GM23338 (cell line): ENCODE data around the gene CALCOCO1. TPM values are rescaled to one million over a fixed set of nuclear protein-coding genes. Genes with fewer than 3 reads are reported as not detected.

Experiments
- ATAC-seq: fragments of 200-7000 bp; cut with Tn5 transposase; 3 replicates; pipeline ENCODE4 v1.9.1; 2020
- DNase-seq: peaks from one replicate; pipeline ENCODE4 v3.0.0-alpha.2; 2015; ENCODE audit warnings: low spot score
- H2AFZ ChIP-seq: fragments of 200-600 bp; sonication (generic); 2 replicates; pipeline ENCODE4 v1.8.0; 2016; ENCODE audit warnings: antibody characterized with exemption, mild to moderate bottlenecking, moderate library complexity
- H3F3A ChIP-seq: fragments of 200-600 bp; sonication (generic); replicated peaks from 2 replicates; pipeline ENCODE4 v1.8.0; 2017; ENCODE audit warnings: antibody characterized with exemption, mixed run types, low read depth
- H3K27ac ChIP-seq: fragments of 200-600 bp; sonication (generic); 2 replicates; pipeline ENCODE4 v1.6.1; 2016; ENCODE audit warnings: low read depth
- H3K27me3 ChIP-seq: fragments of 200-600 bp; sonication (generic); 2 replicates; pipeline ENCODE4 v1.8.0; 2016; ENCODE audit warnings: mild to moderate bottlenecking, mixed run types, moderate library complexity; ENCODE audit not compliant: insufficient read depth
- H3K36me3 ChIP-seq: fragments of 200-600 bp; sonication (generic); 2 replicates; pipeline ENCODE4 v1.8.0; 2016; ENCODE audit warnings: mild to moderate bottlenecking; ENCODE audit not compliant: insufficient read depth
- H3K4me1 ChIP-seq: fragments of 200-600 bp; sonication (generic); 2 replicates; pipeline ENCODE4 v1.8.0; 2016; ENCODE audit warnings: mild to moderate bottlenecking, moderate library complexity; ENCODE audit not compliant: insufficient read depth
- H3K4me2 ChIP-seq: fragments of 200-600 bp; sonication (generic); 2 replicates; pipeline ENCODE4 v1.7.1; 2017; ENCODE audit warnings: mixed run types
- H3K4me3 ChIP-seq: fragments of 200-600 bp; sonication (generic); 2 replicates; pipeline ENCODE4 v1.6.1; 2016; ENCODE audit warnings: mixed run types
- H3K79me2 ChIP-seq: fragments of 200-600 bp; sonication (generic); replicated peaks from 2 replicates; pipeline ENCODE4 v1.8.0; 2017; ENCODE audit warnings: mild to moderate bottlenecking; ENCODE audit not compliant: insufficient read depth
- H3K9me2 ChIP-seq: fragments of 200-600 bp; sonication (generic); 2 replicates; pipeline ENCODE4 v1.8.0; 2017; ENCODE audit not compliant: insufficient read depth
- H4K20me1 ChIP-seq: fragments of 200-600 bp; sonication (generic); replicated peaks from 2 replicates; pipeline ENCODE4 v1.8.0; 2017; ENCODE audit warnings: mild to moderate bottlenecking; ENCODE audit not compliant: insufficient read depth
- H3K27ac Mint-ChIP-seq: 2 replicates; pipeline ENCODE4 v1.8.0; 2020; ENCODE audit warnings: inconsistent platforms, mild to moderate bottlenecking, moderate library complexity, mixed read lengths
- H3K27me3 Mint-ChIP-seq: 3 replicates; pipeline ENCODE4 v1.8.0; 2022; ENCODE audit warnings: low read depth, mild to moderate bottlenecking, moderate library complexity, mixed read lengths, inconsistent platforms; ENCODE audit not compliant: insufficient read depth, poor library complexity
- H3K36me3 Mint-ChIP-seq: 3 replicates; pipeline ENCODE4 v1.8.0; 2021; ENCODE audit warnings: low read depth, mild to moderate bottlenecking, inconsistent platforms, moderate library complexity, mixed read lengths
- H3K4me1 Mint-ChIP-seq: 3 replicates; pipeline ENCODE4 v1.8.0; 2020; ENCODE audit warnings: mild to moderate bottlenecking, inconsistent platforms, mixed read lengths
- H3K4me3 Mint-ChIP-seq: 3 replicates; pipeline ENCODE4 v1.8.0; 2021; ENCODE audit warnings: moderate library complexity, mild to moderate bottlenecking, inconsistent platforms, mixed read lengths
- H3K9me3 Mint-ChIP-seq: 3 replicates; pipeline ENCODE4 v1.8.0; 2020; ENCODE audit warnings: moderate library complexity, mild to moderate bottlenecking, inconsistent platforms, mixed read lengths
- EZH2phosphoT487 ChIP-seq: fragments of 200-600 bp; sonication (generic); IDR thresholded peaks from one replicate; pipeline ENCODE4 v1.8.1; 2018; ENCODE audit warnings: antibody characterized with exemption; ENCODE audit not compliant: unreplicated experiment
- ZNF462 ChIP-seq: fragments of 250-450 bp; sonication (Bioruptor Pico); IDR thresholded peaks from 2 replicates; pipeline ENCODE4 v1.5.0; 2020; ENCODE audit warnings: mild to moderate bottlenecking, moderate library complexity
- polyA plus RNA-seq: library from polyadenylated mRNA; unstranded; fragments of >200 nt; fragmentation: Nextera tagmentation; extraction: Ambion mirVana; gene quantifications from 2 replicates; pipeline ENCODE4 v1.2.1, GENCODE V29; 2016
- total RNA-seq: library from RNA; depleted of rRNA; stranded (reverse); fragments of >200 nt; shearing (Covaris generic); gene quantifications from 2 replicates; pipeline ENCODE4 v1.2.3, GENCODE V29; 2014

Gene CALCOCO1
- total and polyA plus RNA-seq, 2 experiments from 2014 or later: 6.5 to 20.4 TPM

GRCh38 chr12:53670308-53670707 is 56.9 kb downstream of the CALCOCO1 start:
- Mint-ChIP-seq H3K36me3 (peaks cover 85% of the 10 kb centered on the region), H3K4me1 (peaks cover 9% of the 10 kb centered on the region; the same call in 2 of the 3 replicates), H3K27me3 (no peaks in the 10 kb centered on the region), H3K27ac (no peak overlapping the region), H3K4me3 (no peak overlapping the region), H3K9me3 (no peaks in the 10 kb centered on the region)
- H3K4me2 ChIP-seq: no peak overlapping the region
- no peak overlapping the region for H2AFZ ChIP-seq
- peaks cover 22% of the 10 kb centered on the region for H3F3A ChIP-seq
- ATAC-seq (no peak), DNase-seq (no peak)
- no peaks in the 10 kb centered on the region for H3K9me2 ChIP-seq
- no peak overlapping the region for H3K27ac ChIP-seq
- no peak overlapping the region for H3K4me3 ChIP-seq
- TF ChIP-seq EZH2phosphoT487: peak; percentile 29
- no peak for TF ChIP-seq ZNF462 (CRISPR knock-in tag)
- no peaks in the 10 kb centered on the region for H3K27me3 ChIP-seq
- H3K36me3 ChIP-seq: peaks cover 65% of the 10 kb centered on the region
- peaks cover 9% of the 10 kb centered on the region for H3K4me1 ChIP-seq
- H4K20me1 ChIP-seq: peaks cover 21% of the 10 kb centered on the region
- peaks cover 37% of the 10 kb centered on the region for H3K79me2 ChIP-seq

GRCh38 chr12:53667080-53667479 is 60.2 kb downstream of the CALCOCO1 start:
- H3K4me2 ChIP-seq: no peak overlapping the region
- TF ChIP-seq ZNF462 (CRISPR knock-in tag): no peak
- no peak overlapping the region for H3K4me3 ChIP-seq
- DNase-seq (no peak), ATAC-seq (no peak)
- no peak overlapping the region for H3K27ac ChIP-seq
- no peak overlapping the region for H2AFZ ChIP-seq
- H3K79me2 ChIP-seq: peaks cover 5% of the 10 kb centered on the region; the same call in 1 of the 2 replicates
- H3K27ac Mint-ChIP-seq: no peak overlapping the region
- H3K36me3 ChIP-seq: peaks cover 61% of the 10 kb centered on the region
- peaks cover 84% of the 10 kb centered on the region for H3K36me3 Mint-ChIP-seq
- no peaks in the 10 kb centered on the region for H3K9me2 ChIP-seq
- peaks cover 8% of the 10 kb centered on the region for H3K27me3 Mint-ChIP-seq
- no peaks in the 10 kb centered on the region for H3K9me3 Mint-ChIP-seq
- peaks cover 18% of the 10 kb centered on the region for H3F3A ChIP-seq
- no peaks in the 10 kb centered on the region for H3K4me1 Mint-ChIP-seq
- H3K4me1 ChIP-seq: no peaks in the 10 kb centered on the region
- H4K20me1 ChIP-seq: peaks cover 13% of the 10 kb centered on the region
- H3K4me3 Mint-ChIP-seq: no peak overlapping the region
- H3K27me3 ChIP-seq: no peaks in the 10 kb centered on the region
